Psoas muscle (tissue), 8 donors: Measurements from ENCODE around the gene DACH1. TPM values are rescaled to one million over a fixed set of nuclear protein-coding genes. Genes with fewer than 3 reads are reported as not detected.

Experiments
- ATAC-seq, 4 donors: fragments of 200-7000 bp; cut with Tn5 transposase; one replicate each; pipeline ENCODE4 v1.9.1; 2020; ENCODE audit warnings: moderate library complexity in 3 of 4, mild to moderate bottlenecking in 2 of 4
- DNase-seq, 2 donors: peaks; one replicate each; pipeline ENCODE4 v3.0.0-alpha.2; 2020
- H3K27ac ChIP-seq: fragments of 200-600 bp; one replicate; pipeline ENCODE4 v1.8.0; 2022
- H3K27me3 ChIP-seq, 3 donors: fragments of 200-600 bp in 1 of 3; one replicate each; pipeline versions ENCODE4 v1.6.1 to v1.8.0; 2013 to 2022; ENCODE audit warnings: low read length in 2 of 3, mild to moderate bottlenecking in 2 of 3, moderate library complexity in 1 of 3; ENCODE audit not compliant: insufficient read depth in 3 of 3
- H3K36me3 ChIP-seq, 2 donors: fragments of 200-600 bp in 1 of 2; one replicate each; pipeline versions ENCODE4 v1.6.1 to v1.8.0; 2013 to 2022; ENCODE audit warnings: low read depth in 1 of 2, mild to moderate bottlenecking in 1 of 2, moderate library complexity in 1 of 2; ENCODE audit not compliant: insufficient read depth in 1 of 2
- H3K4me1 ChIP-seq: fragments of 200-600 bp; one replicate; pipeline ENCODE4 v1.8.0; 2022
- H3K4me3 ChIP-seq: fragments of 200-600 bp; one replicate; pipeline ENCODE4 v1.8.0; 2022; ENCODE audit warnings: mild to moderate bottlenecking
- H3K9me3 ChIP-seq: fragments of 200-600 bp; one replicate; pipeline ENCODE4 v1.8.0; 2022
- CTCF ChIP-seq: fragments of 200-600 bp; IDR thresholded peaks from one replicate; pipeline ENCODE4 v1.8.0; 2022; ENCODE audit warnings: antibody characterized with exemption
- WGBS, 3 donors: extraction: QIAGEN DNeasy Blood & Tissue Kit; methylation state at CpG; one replicate each; pipeline versions ENCODE4 v1.1.6 to v1.1.7; 2013; 5-methylcytosine and 5-hydroxymethylcytosine counted together
- intact Hi-C, 2 donors: fragments of 100-400 bp; cut with DNase I; formaldehyde crosslinking; loops; one replicate each; pipeline versions ENCODE4 v1.11.0 to v1.14.2; 2022
- polyA plus RNA-seq, 3 donors: library from polyadenylated mRNA; stranded (reverse); fragments of 200-250 nt; gene quantifications; one replicate each; pipeline ENCODE4 v1.2.3, GENCODE V29; 2013
- total RNA-seq, 4 donors: library from RNA; stranded (reverse); fragmentation: NEBNext Ultra II Directional in 2 of 4; extraction: Animal tissue kit (Norgen Biotek cat#: 25700) in 2 of 4; gene quantifications; one replicate each; pipeline versions ENCODE4 v1.2.1 to v1.2.4, GENCODE V29; 2021 to 2023
- donor health status: healthy with polysubstance abuse.
- donor health status: DM: no; HTN: no; CAD: no; lungs with moderate emphysema.
- donor health status: Bipolar disorder and iron deficiency.
- donor health status: healthy.
- donor health status: DM: yes; HTN: yes; CAD: no.
- donor health status: DM: no; HTN: no; CAD: no.
- donor health status: DM: no; HTN: no; CAD: no.
- donor health status: DM: yes; HTN: yes; CAD: no.

Gene DACH1
- total and polyA plus RNA-seq, 7 donors = 0.51 to 3.6 (median 1.1) TPM

- WGBS, 3 donors = 0 to 1% (median 1%) methylated on average over 17 to 21 of the region's 21 CpGs
- DNase-seq = peak in 1 of 2 donors; percentile 55
- peak overlapping the region; percentile 62 for H3K27ac ChIP-seq
- intact Hi-C loops = no loop called here
- peak in 2 of 4 donors; percentile 5 to 18 for ATAC-seq
- H3K27me3 ChIP-seq = peaks cover 0 to 44% (median 8%) of the 10 kb centered on the region in 3 donors
- H3K9me3 ChIP-seq = no peaks in the 10 kb centered on the region
- no peak for TF ChIP-seq CTCF
- peak overlapping the region; percentile 72 for H3K4me3 ChIP-seq
- H3K36me3 ChIP-seq = no peaks in the 10 kb centered on the region
- no peaks in the 10 kb centered on the region for H3K4me1 ChIP-seq
Measured at GRCh38 chr13:71865874-71866334, 1.1 kb downstream of the DACH1 start.

- peak overlapping the region; percentile 72 for H3K4me3 ChIP-seq
- intact Hi-C loops = no loop called here
- no peak for TF ChIP-seq CTCF
- no peaks in the 10 kb centered on the region for H3K9me3 ChIP-seq
- peaks cover 0 to 44% (median 8%) of the 10 kb centered on the region in 3 donors for H3K27me3 ChIP-seq
- DNase-seq (peak; percentile 16 to 60), ATAC-seq (peak in 2 of 4 donors; percentile 27 to 45)
- peak overlapping the region; percentile 62 for H3K27ac ChIP-seq
- no peaks in the 10 kb centered on the region for H3K4me1 ChIP-seq
- WGBS, 3 donors = 0 to 1% (median 1%) methylated on average over 69 to 88 of the region's 88 CpGs
- H3K36me3 ChIP-seq = no peaks in the 10 kb centered on the region
Measured at GRCh38 chr13:71864986-71865873, 1.8 kb downstream of the DACH1 start.

- Histone ChIP-seq H3K27me3 (peaks cover 0 to 44% (median 8%) of the 10 kb centered on the region in 3 donors), H3K36me3 (no peaks in the 10 kb centered on the region), H3K9me3 (no peaks in the 10 kb centered on the region), H3K4me3 (peak overlapping the region; percentile 72), H3K27ac (peak overlapping the region; percentile 62), H3K4me1 (no peaks in the 10 kb centered on the region)
- DNase-seq = peak; percentile 22 to 73
- intact Hi-C loops = no loop called here
- 7 to 8% (median 8%) methylated on average over 39 of the region's 39 CpGs for whole genome bisulfite sequencing, 3 donors
- ATAC-seq = peak in 3 of 4 donors; percentile 30 to 67 (median 57)
- TF ChIP-seq CTCF = peak; percentile 5
Measured at GRCh38 chr13:71864094-71864985, 2.7 kb downstream of the DACH1 start.

GRCh38 chr13:71863254-71863865, 3.6 kb downstream of the DACH1 start:
- peak overlapping the region; percentile 72 for H3K4me3 ChIP-seq
- no peak for TF ChIP-seq CTCF
- H3K36me3 ChIP-seq = no peaks in the 10 kb centered on the region
- intact Hi-C loops = no loop called here
- no peak for DNase-seq
- no peak for ATAC-seq
- no peaks in the 10 kb centered on the region for H3K4me1 ChIP-seq
- no peak overlapping the region for H3K27ac ChIP-seq
- H3K9me3 ChIP-seq = no peaks in the 10 kb centered on the region
- H3K27me3 ChIP-seq = peaks cover 0 to 40% (median 8%) of the 10 kb centered on the region in 3 donors
- whole genome bisulfite sequencing, 3 donors = 61 to 73% (median 63%) methylated on average over 4 of the region's 4 CpGs
